WTC11 (cell line): ENCODE results near the gene FKBP5. TPM values are rescaled to one million over a fixed set of nuclear protein-coding genes. Genes with fewer than 3 reads are reported as not detected.

Experiments used
- ATAC-seq: fragments of 200-7000 bp; cut with Tn5 transposase; 2 replicates; pipeline ENCODE4 v1.10.0; 2021; ENCODE audit warnings: mild to moderate bottlenecking, moderate library complexity
- CTCF ChIA-PET: fragments of 300-600 bp; sonication (Branson Sonifier 250); formaldehyde crosslinking; loops from one replicate; lab custom pipeline; 2021; ENCODE audit warnings: antibody characterized with exemption; lab: Charles Lee
- POLR2A ChIA-PET: fragments of 350-600 bp; sonication (Branson Sonifier 250); formaldehyde crosslinking; loops from one replicate; lab custom pipeline; 2021; ENCODE audit warnings: antibody characterized with exemption; lab: Charles Lee
- DNase-seq: peaks from one replicate; pipeline ENCODE4 v3.0.0; 2021; ENCODE audit warnings: low spot score
- H3K27ac Mint-ChIP-seq: 2 replicates; pipeline ENCODE4 v1.8.0; 2021; ENCODE audit warnings: mixed read lengths
- H3K27me3 Mint-ChIP-seq: 2 replicates; pipeline ENCODE4 v1.8.0; 2021; ENCODE audit warnings: low read depth, mild to moderate bottlenecking, moderate library complexity, mixed read lengths
- H3K36me3 Mint-ChIP-seq: 2 replicates; pipeline ENCODE4 v1.8.0; 2021; ENCODE audit warnings: mixed read lengths
- H3K4me1 Mint-ChIP-seq: 2 replicates; pipeline ENCODE4 v1.8.0; 2022; ENCODE audit warnings: mixed read lengths
- H3K4me3 Mint-ChIP-seq: 2 replicates; pipeline ENCODE4 v1.8.0; 2021; ENCODE audit warnings: mild to moderate bottlenecking, moderate library complexity, mixed read lengths
- H3K9me3 Mint-ChIP-seq: 2 replicates; pipeline ENCODE4 v1.8.0; 2021; ENCODE audit warnings: mixed read lengths
- ELF4 ChIP-seq: sonication (generic); formaldehyde crosslinking; IDR thresholded peaks from 2 replicates; pipeline ENCODE4 v1.8.1; 2022; ENCODE audit warnings: low read depth, mild to moderate bottlenecking, moderate library complexity, missing genetic modification reagents
- FOXJ3 ChIP-seq: sonication (generic); formaldehyde crosslinking; IDR thresholded peaks from 2 replicates; pipeline ENCODE4 v1.9.0; 2021; ENCODE audit warnings: missing genetic modification reagents, mild to moderate bottlenecking, borderline replicate concordance
- GABPB1 ChIP-seq: sonication (generic); formaldehyde crosslinking; IDR thresholded peaks from 2 replicates; pipeline ENCODE4 v1.8.1; 2023; ENCODE audit warnings: mild to moderate bottlenecking, missing genetic modification reagents
- JAZF1 ChIP-seq: fragments of 250-450 bp; sonication (Bioruptor Pico); IDR thresholded peaks from 2 replicates; pipeline ENCODE4 v1.9.0; 2021; ENCODE audit warnings: moderate library complexity, mild to moderate bottlenecking, inconsistent platforms
- MXD4 ChIP-seq: fragments of 250-450 bp; sonication (Bioruptor Pico); IDR thresholded peaks from 2 replicates; pipeline ENCODE4 v1.8.0; 2021; ENCODE audit warnings: mild to moderate bottlenecking, moderate library complexity, borderline replicate concordance
- RELA ChIP-seq: sonication (generic); formaldehyde crosslinking; IDR thresholded peaks from 2 replicates; pipeline ENCODE4 v1.8.1; 2022; ENCODE audit warnings: missing genetic modification reagents, mild to moderate bottlenecking, borderline replicate concordance
- TCF7 ChIP-seq: sonication (generic); formaldehyde crosslinking; IDR thresholded peaks from 2 replicates; pipeline ENCODE4 v1.8.0; 2022; ENCODE audit warnings: mild to moderate bottlenecking, low read depth, missing genetic modification reagents, moderate library complexity
- ZNF121 ChIP-seq: sonication (generic); formaldehyde crosslinking; IDR thresholded peaks from 2 replicates; pipeline ENCODE4 v1.8.0; 2023; ENCODE audit warnings: missing genetic modification reagents
- ZNF219 ChIP-seq: sonication (generic); formaldehyde crosslinking; IDR thresholded peaks from 2 replicates; pipeline ENCODE4 v1.8.0; 2023; ENCODE audit warnings: missing genetic modification reagents, mild to moderate bottlenecking, borderline replicate concordance
- ZNF263 ChIP-seq: sonication (generic); formaldehyde crosslinking; IDR thresholded peaks from 2 replicates; pipeline ENCODE4 v1.8.1; 2022; ENCODE audit warnings: low read depth, mild to moderate bottlenecking, moderate library complexity, missing genetic modification reagents
- ZNF317 ChIP-seq: sonication (generic); formaldehyde crosslinking; IDR thresholded peaks from 2 replicates; pipeline ENCODE4 v1.8.1; 2023; ENCODE audit warnings: low read depth, mild to moderate bottlenecking, moderate library complexity, missing genetic modification reagents, borderline replicate concordance
- total RNA-seq: library from RNA; stranded (reverse); gene quantifications from 3 replicates; pipeline ENCODE4 v1.2.3, GENCODE V29; 2021
- TF ChIP-seq, protein P1 (sequence below): sonication (generic); formaldehyde crosslinking; conservative IDR thresholded peaks from 2 replicates; pipeline ENCODE4 v1.8.1; 2023; ENCODE audit warnings: mild to moderate bottlenecking, low read depth, missing genetic modification reagents, moderate library complexity
- TF ChIP-seq, protein P2 (sequence below): fragments of 250-450 bp; sonication (Bioruptor Pico); IDR thresholded peaks from 2 replicates; pipeline ENCODE4 v1.9.0; 2021; ENCODE audit warnings: mild to moderate bottlenecking, borderline replicate concordance
- TF ChIP-seq, protein P3 (sequence below): sonication (generic); formaldehyde crosslinking; IDR thresholded peaks from 2 replicates; pipeline ENCODE4 v1.8.0; 2022; ENCODE audit warnings: missing genetic modification reagents

Gene FKBP5
- total RNA-seq, 1 experiment from 2014 or later: 27.2 TPM

DNA sequence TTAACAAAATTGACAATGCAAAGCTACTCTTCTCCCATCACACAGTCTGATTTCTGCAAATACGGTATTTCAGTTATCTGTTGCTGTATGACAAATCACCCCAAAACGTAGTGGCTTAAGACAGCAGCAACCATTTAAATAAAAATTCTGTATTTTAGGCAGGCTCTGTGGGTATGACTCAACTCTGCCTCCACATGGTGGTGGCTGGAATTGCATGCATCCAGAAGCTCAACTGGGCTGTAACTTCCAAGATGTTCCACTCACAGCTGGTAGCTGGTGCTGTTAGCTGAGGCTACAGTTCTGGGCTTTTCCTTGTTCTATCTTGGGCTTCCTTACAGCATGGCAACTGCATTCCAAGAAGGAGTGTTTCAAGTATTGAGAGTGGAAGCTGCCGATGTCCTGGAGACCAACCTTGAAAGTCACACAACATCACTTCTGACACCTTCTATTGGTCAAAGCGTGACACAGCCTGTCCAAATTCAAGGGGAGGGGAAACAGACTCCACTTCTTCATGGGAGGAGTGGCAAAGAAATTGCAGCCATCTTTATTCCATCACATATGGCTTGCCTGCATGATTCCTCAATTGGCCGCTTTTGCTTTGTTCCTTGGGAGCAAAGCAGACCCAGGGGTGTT lies 136.3 kb downstream of the FKBP5 start (continued):
- TF ChIP-seq ZNF263 (CRISPR knock-in tag): no peak
- TF ChIP-seq, all 79 proteins: peak for 1

DNA sequence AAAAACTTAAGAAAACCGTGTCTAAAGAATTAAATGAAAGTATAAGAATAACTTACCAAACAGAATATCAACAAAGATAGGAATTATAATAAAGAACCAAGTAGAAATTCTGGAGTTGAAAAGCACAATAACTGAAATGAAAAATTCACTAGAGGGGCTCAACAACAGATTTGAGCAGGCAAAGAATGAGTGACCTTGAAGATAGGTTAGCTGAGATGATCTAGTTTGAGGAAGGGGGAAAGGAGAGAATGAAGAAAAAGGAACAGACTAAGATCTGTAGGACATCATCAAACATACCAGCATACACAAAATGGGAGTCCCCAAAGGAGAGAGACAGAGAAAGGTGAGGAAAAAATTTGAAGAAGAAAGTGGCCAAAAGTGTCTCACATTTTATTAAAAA lies 138.3 kb downstream of the FKBP5 start:
- peaks cover 4% of the 10 kb centered on the region for H3K4me1 Mint-ChIP-seq
- no peak for DNase-seq
- no peak overlapping the region for H3K4me3 Mint-ChIP-seq
- no peak for ATAC-seq
- H3K27me3 Mint-ChIP-seq: no peaks in the 10 kb centered on the region
- ChIA-PET POLR2A (interaction anchor here (0.7 kb wide), 1 partner anchor 124 kb away, joined by 3 read pairs; no protein-coding TSS in a partner anchor), CTCF (interaction anchor here (0.7 to 8.4 kb wide), 2 partner anchors 28 to 44 kb away, joined by 7 to 147 read pairs; no protein-coding TSS in a partner anchor)
- TF ChIP-seq RELA: no peak
- TF ChIP-seq ZNF219: no peak
- TF ChIP-seq, protein P1, sequence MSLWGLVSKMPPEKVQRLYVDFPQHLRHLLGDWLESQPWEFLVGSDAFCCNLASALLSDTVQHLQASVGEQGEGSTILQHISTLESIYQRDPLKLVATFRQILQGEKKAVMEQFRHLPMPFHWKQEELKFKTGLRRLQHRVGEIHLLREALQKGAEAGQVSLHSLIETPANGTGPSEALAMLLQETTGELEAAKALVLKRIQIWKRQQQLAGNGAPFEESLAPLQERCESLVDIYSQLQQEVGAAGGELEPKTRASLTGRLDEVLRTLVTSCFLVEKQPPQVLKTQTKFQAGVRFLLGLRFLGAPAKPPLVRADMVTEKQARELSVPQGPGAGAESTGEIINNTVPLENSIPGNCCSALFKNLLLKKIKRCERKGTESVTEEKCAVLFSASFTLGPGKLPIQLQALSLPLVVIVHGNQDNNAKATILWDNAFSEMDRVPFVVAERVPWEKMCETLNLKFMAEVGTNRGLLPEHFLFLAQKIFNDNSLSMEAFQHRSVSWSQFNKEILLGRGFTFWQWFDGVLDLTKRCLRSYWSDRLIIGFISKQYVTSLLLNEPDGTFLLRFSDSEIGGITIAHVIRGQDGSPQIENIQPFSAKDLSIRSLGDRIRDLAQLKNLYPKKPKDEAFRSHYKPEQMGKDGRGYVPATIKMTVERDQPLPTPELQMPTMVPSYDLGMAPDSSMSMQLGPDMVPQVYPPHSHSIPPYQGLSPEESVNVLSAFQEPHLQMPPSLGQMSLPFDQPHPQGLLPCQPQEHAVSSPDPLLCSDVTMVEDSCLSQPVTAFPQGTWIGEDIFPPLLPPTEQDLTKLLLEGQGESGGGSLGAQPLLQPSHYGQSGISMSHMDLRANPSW (CRISPR knock-in tag): no peak
- no peak for TF ChIP-seq JAZF1 (CRISPR knock-in tag)
- TF ChIP-seq, protein P2, sequence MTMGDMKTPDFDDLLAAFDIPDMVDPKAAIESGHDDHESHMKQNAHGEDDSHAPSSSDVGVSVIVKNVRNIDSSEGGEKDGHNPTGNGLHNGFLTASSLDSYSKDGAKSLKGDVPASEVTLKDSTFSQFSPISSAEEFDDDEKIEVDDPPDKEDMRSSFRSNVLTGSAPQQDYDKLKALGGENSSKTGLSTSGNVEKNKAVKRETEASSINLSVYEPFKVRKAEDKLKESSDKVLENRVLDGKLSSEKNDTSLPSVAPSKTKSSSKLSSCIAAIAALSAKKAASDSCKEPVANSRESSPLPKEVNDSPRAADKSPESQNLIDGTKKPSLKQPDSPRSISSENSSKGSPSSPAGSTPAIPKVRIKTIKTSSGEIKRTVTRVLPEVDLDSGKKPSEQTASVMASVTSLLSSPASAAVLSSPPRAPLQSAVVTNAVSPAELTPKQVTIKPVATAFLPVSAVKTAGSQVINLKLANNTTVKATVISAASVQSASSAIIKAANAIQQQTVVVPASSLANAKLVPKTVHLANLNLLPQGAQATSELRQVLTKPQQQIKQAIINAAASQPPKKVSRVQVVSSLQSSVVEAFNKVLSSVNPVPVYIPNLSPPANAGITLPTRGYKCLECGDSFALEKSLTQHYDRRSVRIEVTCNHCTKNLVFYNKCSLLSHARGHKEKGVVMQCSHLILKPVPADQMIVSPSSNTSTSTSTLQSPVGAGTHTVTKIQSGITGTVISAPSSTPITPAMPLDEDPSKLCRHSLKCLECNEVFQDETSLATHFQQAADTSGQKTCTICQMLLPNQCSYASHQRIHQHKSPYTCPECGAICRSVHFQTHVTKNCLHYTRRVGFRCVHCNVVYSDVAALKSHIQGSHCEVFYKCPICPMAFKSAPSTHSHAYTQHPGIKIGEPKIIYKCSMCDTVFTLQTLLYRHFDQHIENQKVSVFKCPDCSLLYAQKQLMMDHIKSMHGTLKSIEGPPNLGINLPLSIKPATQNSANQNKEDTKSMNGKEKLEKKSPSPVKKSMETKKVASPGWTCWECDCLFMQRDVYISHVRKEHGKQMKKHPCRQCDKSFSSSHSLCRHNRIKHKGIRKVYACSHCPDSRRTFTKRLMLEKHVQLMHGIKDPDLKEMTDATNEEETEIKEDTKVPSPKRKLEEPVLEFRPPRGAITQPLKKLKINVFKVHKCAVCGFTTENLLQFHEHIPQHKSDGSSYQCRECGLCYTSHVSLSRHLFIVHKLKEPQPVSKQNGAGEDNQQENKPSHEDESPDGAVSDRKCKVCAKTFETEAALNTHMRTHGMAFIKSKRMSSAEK (CRISPR knock-in tag): no peak
- peaks cover 5% of the 10 kb centered on the region for H3K9me3 Mint-ChIP-seq
- H3K27ac Mint-ChIP-seq: no peak overlapping the region; the same call in 1 of the 2 replicates
- H3K36me3 Mint-ChIP-seq: peaks cover 3% of the 10 kb centered on the region; the same call in 1 of the 2 replicates

DNA sequence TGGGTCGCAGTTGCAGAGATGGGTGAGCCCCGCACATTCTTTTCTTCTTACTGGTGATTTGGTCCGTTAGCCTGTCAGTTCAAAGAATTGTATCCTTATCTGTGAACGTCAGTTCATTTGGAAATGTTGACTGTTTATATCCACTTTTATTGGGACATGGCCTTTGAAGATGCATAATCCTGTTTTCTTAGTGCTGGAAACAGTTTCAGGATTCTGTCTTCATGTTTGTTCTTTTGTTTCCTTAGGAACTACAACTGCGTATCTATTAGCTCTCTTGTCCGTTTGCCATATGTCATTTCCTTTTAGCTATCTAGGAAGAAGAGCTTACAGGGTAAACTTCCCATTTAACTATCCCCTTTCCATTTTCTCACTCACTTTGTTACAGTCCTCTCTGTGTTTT lies 141.0 kb downstream of the FKBP5 start:
- POLR2A ChIA-PET: interaction anchor here (0.6 to 0.8 kb wide), 2 partner anchors 15 to 28 kb away, joined by 3 read pairs; no protein-coding TSS in a partner anchor
- Mint-ChIP-seq H3K9me3 (peaks cover 5% of the 10 kb centered on the region), H3K36me3 (peaks cover 3% of the 10 kb centered on the region; the same call in 1 of the 2 replicates), H3K27me3 (no peaks in the 10 kb centered on the region), H3K27ac (no peak overlapping the region), H3K4me3 (no peak overlapping the region), H3K4me1 (peaks cover 25% of the 10 kb centered on the region)
- DNase-seq: no peak
- TF ChIP-seq TCF7 (no peak), GABPB1 (CRISPR knock-in tag) (no peak), ELF4 (CRISPR knock-in tag) (no peak), ZNF121 (no peak), MXD4 (no peak), FOXJ3 (no peak), ZNF317 (CRISPR knock-in tag) (no peak)
- TF ChIP-seq, protein P3, sequence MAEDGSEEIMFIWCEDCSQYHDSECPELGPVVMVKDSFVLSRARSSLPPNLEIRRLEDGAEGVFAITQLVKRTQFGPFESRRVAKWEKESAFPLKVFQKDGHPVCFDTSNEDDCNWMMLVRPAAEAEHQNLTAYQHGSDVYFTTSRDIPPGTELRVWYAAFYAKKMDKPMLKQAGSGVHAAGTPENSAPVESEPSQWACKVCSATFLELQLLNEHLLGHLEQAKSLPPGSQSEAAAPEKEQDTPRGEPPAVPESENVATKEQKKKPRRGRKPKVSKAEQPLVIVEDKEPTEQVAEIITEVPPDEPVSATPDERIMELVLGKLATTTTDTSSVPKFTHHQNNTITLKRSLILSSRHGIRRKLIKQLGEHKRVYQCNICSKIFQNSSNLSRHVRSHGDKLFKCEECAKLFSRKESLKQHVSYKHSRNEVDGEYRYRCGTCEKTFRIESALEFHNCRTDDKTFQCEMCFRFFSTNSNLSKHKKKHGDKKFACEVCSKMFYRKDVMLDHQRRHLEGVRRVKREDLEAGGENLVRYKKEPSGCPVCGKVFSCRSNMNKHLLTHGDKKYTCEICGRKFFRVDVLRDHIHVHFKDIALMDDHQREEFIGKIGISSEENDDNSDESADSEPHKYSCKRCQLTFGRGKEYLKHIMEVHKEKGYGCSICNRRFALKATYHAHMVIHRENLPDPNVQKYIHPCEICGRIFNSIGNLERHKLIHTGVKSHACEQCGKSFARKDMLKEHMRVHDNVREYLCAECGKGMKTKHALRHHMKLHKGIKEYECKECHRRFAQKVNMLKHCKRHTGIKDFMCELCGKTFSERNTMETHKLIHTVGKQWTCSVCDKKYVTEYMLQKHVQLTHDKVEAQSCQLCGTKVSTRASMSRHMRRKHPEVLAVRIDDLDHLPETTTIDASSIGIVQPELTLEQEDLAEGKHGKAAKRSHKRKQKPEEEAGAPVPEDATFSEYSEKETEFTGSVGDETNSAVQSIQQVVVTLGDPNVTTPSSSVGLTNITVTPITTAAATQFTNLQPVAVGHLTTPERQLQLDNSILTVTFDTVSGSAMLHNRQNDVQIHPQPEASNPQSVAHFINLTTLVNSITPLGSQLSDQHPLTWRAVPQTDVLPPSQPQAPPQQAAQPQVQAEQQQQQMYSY (CRISPR knock-in tag): no peak
- CTCF ChIA-PET: interaction anchor here (1.0 to 10.9 kb wide), 2 partner anchors 25 to 189 kb away, joined by 3 to 88 read pairs; partner anchors contain the start of gene ARMC12
- no peak for ATAC-seq
